Brain microvascular endothelial cell (primary cell): ENCODE data around the gene PDZK1IP1.
"Not testable (repeated sequence)": the region's sequence is repeated elsewhere in the genome, so short reads cannot be mapped to it uniquely, and the experiment has no call there.

Experiments
- DNase-seq: peaks from one replicate; pipeline ENCODE4 v3.0.0-alpha.2; 2020
- H3K27ac ChIP-seq: fragments of 250-450 bp; sonication (Bioruptor Pico); 2 replicates; pipeline ENCODE4 v1.5.1; 2020; ENCODE audit warnings: mild to moderate bottlenecking, moderate library complexity
- H3K27me3 ChIP-seq: fragments of 250-450 bp; sonication (Bioruptor Pico); replicated peaks from 2 replicates; pipeline ENCODE4 v1.5.1; 2020; ENCODE audit warnings: mild to moderate bottlenecking
- H3K36me3 ChIP-seq: fragments of 250-450 bp; sonication (Bioruptor Pico); replicated peaks from 2 replicates; pipeline ENCODE4 v1.5.1; 2020; ENCODE audit warnings: mild to moderate bottlenecking
- H3K4me3 ChIP-seq: 2 replicates; pipeline ENCODE4 v1.5.1; 2011; ENCODE audit warnings: low read depth, mild to moderate bottlenecking, control low read depth, low read length, moderate library complexity
- in situ Hi-C: cut with HindIII; loops from 2 replicates; pipeline ENCODE4 v1.10.0; 2017; ENCODE audit warnings: low sequenced_read_pairs, low pct_ligation_motif_present
- TF ChIP-seq, protein P1 (sequence below): IDR thresholded peaks from 2 replicates; pipeline ENCODE4 v1.5.1; 2011; ENCODE audit warnings: low read depth, mild to moderate bottlenecking, moderate library complexity, low read length, control low read depth, inconsistent platforms; ENCODE audit errors: missing control alignments

The PDZK1IP1 gene

DNA sequence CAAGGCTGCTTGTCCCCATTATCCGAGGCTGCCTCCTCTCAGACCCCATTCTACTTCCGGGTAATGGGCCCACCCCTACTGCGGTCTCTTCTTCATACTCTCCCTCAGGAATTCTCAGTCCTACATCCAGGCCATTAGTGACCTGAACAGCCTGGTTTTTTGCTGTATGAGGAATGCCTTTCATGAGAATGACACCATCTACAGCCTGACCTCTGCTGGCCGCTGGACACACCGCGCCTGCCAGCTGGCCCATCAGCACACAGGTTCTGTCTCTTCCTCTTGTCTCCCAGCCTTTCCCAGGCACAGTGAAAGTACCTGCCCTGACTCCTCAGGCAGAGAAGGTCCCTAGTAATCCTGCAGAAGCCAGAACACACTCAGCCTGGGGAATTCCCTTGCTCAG, 46.2 kb downstream of the PDZK1IP1 start:
- DNase-seq, result peak; percentile 1
- H3K36me3 ChIP-seq, H3K27ac ChIP-seq, in situ Hi-C loops, H3K4me3 ChIP-seq, H3K27me3 ChIP-seq: not testable (repeated sequence)
- TF ChIP-seq, protein P1, sequence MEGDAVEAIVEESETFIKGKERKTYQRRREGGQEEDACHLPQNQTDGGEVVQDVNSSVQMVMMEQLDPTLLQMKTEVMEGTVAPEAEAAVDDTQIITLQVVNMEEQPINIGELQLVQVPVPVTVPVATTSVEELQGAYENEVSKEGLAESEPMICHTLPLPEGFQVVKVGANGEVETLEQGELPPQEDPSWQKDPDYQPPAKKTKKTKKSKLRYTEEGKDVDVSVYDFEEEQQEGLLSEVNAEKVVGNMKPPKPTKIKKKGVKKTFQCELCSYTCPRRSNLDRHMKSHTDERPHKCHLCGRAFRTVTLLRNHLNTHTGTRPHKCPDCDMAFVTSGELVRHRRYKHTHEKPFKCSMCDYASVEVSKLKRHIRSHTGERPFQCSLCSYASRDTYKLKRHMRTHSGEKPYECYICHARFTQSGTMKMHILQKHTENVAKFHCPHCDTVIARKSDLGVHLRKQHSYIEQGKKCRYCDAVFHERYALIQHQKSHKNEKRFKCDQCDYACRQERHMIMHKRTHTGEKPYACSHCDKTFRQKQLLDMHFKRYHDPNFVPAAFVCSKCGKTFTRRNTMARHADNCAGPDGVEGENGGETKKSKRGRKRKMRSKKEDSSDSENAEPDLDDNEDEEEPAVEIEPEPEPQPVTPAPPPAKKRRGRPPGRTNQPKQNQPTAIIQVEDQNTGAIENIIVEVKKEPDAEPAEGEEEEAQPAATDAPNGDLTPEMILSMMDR, result peak; percentile 57

DNA sequence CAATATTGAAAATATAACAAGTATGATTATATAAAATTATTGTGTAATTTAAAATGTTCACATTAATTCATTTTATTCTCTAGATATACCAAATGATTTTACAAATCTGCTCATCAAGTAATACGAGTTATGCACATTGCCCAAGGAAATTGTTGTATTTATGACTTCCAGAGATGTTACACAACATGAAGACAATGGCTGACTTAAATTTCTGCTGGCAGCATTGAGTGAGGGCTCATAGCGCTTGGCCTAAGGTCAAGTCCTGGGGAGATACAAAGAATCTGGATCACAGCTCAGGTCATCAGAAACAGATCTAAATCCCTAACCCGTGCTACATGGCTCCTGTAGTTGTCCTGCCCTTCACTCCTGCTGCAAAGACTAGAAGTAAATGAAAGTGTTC, 49.5 kb downstream of the PDZK1IP1 start:
- H3K27me3 ChIP-seq, H3K4me3 ChIP-seq, H3K27ac ChIP-seq, DNase-seq, H3K36me3 ChIP-seq, in situ Hi-C loops: not testable (repeated sequence)

DNA sequence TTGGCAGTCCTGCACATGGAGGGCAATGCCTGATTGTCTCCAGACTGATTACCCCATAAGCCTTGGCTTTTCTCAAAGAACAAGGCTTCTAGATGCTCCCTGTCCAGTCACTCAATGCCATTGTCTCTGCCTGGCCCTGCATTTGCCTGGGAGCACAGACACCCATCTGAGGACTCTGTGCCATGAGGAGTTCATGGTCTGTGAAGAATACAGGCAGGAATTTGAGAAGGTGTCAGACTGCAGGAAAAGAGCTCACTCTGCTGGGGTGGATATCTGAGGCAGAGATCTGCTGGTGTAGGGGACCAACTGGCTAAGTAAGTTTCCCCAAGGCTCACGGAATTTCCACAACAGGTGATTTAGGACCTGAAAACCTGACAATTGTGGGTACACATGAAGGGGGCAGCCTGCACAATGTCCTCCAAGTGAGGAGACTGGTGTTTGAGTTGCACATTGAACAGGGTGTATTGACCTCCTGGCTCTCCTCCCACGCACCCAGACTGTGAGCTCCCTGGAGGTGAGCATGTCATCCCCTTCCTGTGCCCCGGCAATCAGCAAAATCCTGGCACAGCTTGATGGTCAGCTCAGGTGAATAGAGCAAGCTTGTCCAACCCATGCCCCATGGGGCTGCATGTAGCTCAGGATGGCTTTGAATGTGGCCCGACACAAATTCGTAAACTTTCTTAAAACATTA, 51.8 kb downstream of the PDZK1IP1 start:
- no peak overlapping the region for H3K4me3 ChIP-seq
- TF ChIP-seq, protein P1, result no peak
- no peaks in the 10 kb centered on the region for H3K27me3 ChIP-seq
- in situ Hi-C loops, result no loop called here
- no peak overlapping the region for H3K27ac ChIP-seq
- no peak for DNase-seq
- no peaks in the 10 kb centered on the region for H3K36me3 ChIP-seq

DNA sequence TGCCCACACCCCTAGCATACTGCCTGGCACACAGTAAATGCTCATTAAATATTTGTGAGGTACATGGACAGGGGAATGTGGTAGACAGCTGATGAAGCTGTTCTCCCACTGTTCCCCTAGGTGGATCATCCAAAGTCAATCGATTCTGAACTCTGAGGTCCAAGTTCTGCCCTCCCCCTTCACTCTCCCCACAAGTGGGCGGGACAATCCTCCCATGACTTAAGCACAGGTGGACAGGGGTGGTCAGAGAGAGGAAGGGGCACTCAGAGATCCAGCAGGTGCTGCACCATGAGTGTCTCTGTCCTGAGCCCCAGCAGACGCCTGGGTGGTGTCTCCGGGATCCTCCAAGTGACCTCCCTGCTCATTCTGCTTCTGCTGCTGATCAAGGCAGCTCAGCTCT, 52.6 kb downstream of the PDZK1IP1 start, which contains the start of gene CYP4A22:
Gene CYP4A22, plus strand, starts transcription at position 244 of the 400 bp plus-strand sequence. Its CDS starts 45 bp downstream, at position 289.
- in situ Hi-C loops, result no loop called here
- H3K4me3 ChIP-seq, result no peak within 1 kb of the TSS
- no peaks in the 10 kb centered on the region for H3K36me3 ChIP-seq
- no peak within 1 kb of the TSS for H3K27ac ChIP-seq
- no peak for DNase-seq
- TF ChIP-seq, protein P1, result no peak
- H3K27me3 ChIP-seq, result no peaks in the 10 kb centered on the region
